Esophagus muscularis mucosa (tissue), 3 donors: ENCODE measurements around the gene DNAH11.

ENCODE experiments used
- POLR2A ChIP-seq: fragments of 450-650 bp; IDR thresholded peaks from one replicate; pipeline ENCODE4 v1.6.1; 2017; ENCODE audit warnings: antibody characterized with exemption, moderate library complexity, mild to moderate bottlenecking, low read depth
- TF ChIP-seq, protein P1 (sequence below), 3 experiments: fragments of 200-600 bp in 2 of 3; fragments of 450-650 bp in 1 of 3; sonication (generic) in 2 of 3; IDR thresholded peaks; one replicate each; pipeline ENCODE4 v1.5.1; 2017 to 2019; ENCODE audit warnings: antibody characterized with exemption in 3 of 3, mild to moderate bottlenecking in 2 of 3, moderate library complexity in 1 of 3

GRCh38 chr7:21923658-21924057 lies 380.8 kb downstream of the DNAH11 start:
- TF ChIP-seq, protein P1, sequence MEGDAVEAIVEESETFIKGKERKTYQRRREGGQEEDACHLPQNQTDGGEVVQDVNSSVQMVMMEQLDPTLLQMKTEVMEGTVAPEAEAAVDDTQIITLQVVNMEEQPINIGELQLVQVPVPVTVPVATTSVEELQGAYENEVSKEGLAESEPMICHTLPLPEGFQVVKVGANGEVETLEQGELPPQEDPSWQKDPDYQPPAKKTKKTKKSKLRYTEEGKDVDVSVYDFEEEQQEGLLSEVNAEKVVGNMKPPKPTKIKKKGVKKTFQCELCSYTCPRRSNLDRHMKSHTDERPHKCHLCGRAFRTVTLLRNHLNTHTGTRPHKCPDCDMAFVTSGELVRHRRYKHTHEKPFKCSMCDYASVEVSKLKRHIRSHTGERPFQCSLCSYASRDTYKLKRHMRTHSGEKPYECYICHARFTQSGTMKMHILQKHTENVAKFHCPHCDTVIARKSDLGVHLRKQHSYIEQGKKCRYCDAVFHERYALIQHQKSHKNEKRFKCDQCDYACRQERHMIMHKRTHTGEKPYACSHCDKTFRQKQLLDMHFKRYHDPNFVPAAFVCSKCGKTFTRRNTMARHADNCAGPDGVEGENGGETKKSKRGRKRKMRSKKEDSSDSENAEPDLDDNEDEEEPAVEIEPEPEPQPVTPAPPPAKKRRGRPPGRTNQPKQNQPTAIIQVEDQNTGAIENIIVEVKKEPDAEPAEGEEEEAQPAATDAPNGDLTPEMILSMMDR (IDR thresholded peaks at IDR 0.05): no peak
- no peak for TF ChIP-seq POLR2A
